Activated T-helper 17 cell treated with anti-CD3 and anti-CD28 coated beads, Interleukin-2, amount 50 U/mL, for 72 hours (primary cell): Measurements from ENCODE around the gene UAP1L1. TPM values are rescaled to one million over a fixed set of nuclear protein-coding genes. Genes with fewer than 3 reads are reported as not detected.
A peak's percentile ranks its signal among the peaks of the same experiment; 100 is the strongest.
"Not testable (repeated sequence)": the region's sequence is repeated elsewhere in the genome, so short reads cannot be mapped to it uniquely, and the experiment has no call there.

ENCODE experiments used
- ATAC-seq: fragments of 150-1000 bp; cut with Tn5 transposase; replicated peaks from 2 replicates; pipeline ENCODE4 v1.10.0; 2021; ENCODE audit warnings: mild to moderate bottlenecking, moderate library complexity
- H3K27ac Mint-ChIP-seq: one replicate; pipeline ENCODE4 v1.8.0; 2022; ENCODE audit warnings: mixed read lengths
- H3K27me3 Mint-ChIP-seq: one replicate; pipeline ENCODE4 v1.8.0; 2022; ENCODE audit warnings: mixed read lengths
- H3K36me3 Mint-ChIP-seq: one replicate; pipeline ENCODE4 v1.8.0; 2022; ENCODE audit warnings: low read depth, mild to moderate bottlenecking, mixed read lengths
- H3K4me1 Mint-ChIP-seq: one replicate; pipeline ENCODE4 v1.8.0; 2022; ENCODE audit warnings: mixed read lengths
- H3K4me3 Mint-ChIP-seq: one replicate; pipeline ENCODE4 v1.8.0; 2022; ENCODE audit warnings: mild to moderate bottlenecking, mixed read lengths
- H3K9me3 Mint-ChIP-seq: one replicate; pipeline ENCODE4 v1.8.0; 2022; ENCODE audit warnings: mixed read lengths
- total RNA-seq, 2 donors: library from RNA; stranded (reverse); gene quantifications; one replicate each; pipeline ENCODE4 v1.2.3, GENCODE V29; 2022

The UAP1L1 gene
- total RNA-seq, 2 donors from 2014 or later, result 27.9 to 33.0 TPM

DNA sequence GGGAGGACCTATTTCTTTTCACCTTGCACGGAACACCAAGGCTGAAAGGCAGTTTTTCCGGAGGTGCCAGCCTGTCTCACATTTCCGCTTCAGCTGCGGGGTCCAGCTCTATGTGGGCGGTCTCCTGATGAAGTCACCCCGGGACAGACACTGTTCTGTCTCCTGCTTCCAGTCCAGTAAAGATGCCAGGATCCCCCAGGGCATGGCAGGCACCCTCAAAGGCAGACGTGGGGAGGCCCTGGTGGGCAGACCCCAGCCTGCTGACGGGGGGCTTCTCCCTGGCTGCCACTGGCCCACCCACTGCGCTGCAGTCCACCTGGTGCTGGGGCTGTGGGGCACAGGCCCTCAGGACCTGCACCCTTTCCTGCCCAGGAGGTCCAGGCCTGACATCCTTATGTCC lies 14.5 kb upstream of the UAP1L1 start:
- not testable (repeated sequence) for ATAC-seq, H3K36me3 Mint-ChIP-seq, H3K27me3 Mint-ChIP-seq, H3K27ac Mint-ChIP-seq, H3K9me3 Mint-ChIP-seq, H3K4me3 Mint-ChIP-seq, H3K4me1 Mint-ChIP-seq

DNA sequence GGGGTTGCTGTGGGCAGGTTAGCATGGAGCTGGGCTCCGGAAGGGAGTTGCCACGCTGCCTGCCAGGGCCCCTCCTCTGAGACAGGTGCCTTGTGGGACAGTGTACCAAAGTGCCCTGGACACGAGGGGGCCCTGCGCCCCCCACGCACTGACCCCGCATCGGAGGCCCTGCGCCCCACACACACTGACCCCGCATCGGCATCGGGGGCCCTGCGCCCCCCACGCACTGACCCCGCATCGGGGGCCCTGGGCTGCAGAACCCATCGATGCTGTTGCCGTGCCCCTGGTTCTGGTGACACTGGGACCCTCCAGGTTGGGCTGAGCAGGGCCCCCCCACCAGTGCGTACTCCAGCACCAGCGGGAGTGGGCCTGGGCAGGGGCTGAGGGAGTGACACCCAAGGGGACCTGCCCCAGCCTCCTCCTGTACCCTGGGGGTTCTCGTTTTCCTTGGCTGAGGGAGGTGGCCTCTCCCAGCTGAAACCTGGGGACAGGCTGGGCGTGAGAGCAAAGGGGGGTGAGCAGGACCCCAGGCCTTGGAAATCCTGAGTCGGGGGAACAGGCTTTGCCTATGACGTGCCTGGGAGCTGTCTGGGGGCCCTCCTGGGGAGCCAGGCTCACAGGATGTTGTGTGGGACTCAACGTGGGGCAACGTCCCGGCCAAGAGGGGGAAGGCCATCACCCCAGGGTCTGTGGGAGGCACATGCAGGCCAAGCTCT lies 13.8 kb upstream of the UAP1L1 start:
- Mint-ChIP-seq H3K9me3 (no peaks in the 10 kb centered on the region), H3K27me3 (no peaks in the 10 kb centered on the region), H3K4me3 (no peak overlapping the region), H3K27ac (no peak overlapping the region), H3K4me1 (peaks cover 5% of the 10 kb centered on the region), H3K36me3 (peaks cover 5% of the 10 kb centered on the region)
- no peak for ATAC-seq

GRCh38 chr9:137064027-137064879 lies 13.1 kb upstream of the UAP1L1 start:
- no peaks in the 10 kb centered on the region for H3K27me3 Mint-ChIP-seq
- H3K4me1 Mint-ChIP-seq, result peaks cover 5% of the 10 kb centered on the region
- no peaks in the 10 kb centered on the region for H3K9me3 Mint-ChIP-seq
- peak; percentile 47 for ATAC-seq
- no peak overlapping the region for H3K27ac Mint-ChIP-seq
- peaks cover 5% of the 10 kb centered on the region for H3K36me3 Mint-ChIP-seq
- no peak overlapping the region for H3K4me3 Mint-ChIP-seq

- peaks cover 5% of the 10 kb centered on the region for H3K36me3 Mint-ChIP-seq
- H3K27me3 Mint-ChIP-seq, result no peaks in the 10 kb centered on the region
- no peak overlapping the region for H3K27ac Mint-ChIP-seq
- H3K4me3 Mint-ChIP-seq, result no peak overlapping the region
- no peak for ATAC-seq
- H3K9me3 Mint-ChIP-seq, result no peaks in the 10 kb centered on the region
- peaks cover 5% of the 10 kb centered on the region for H3K4me1 Mint-ChIP-seq
These were observed 12.5 kb upstream of the UAP1L1 start for GRCh38 chr9:137064880-137065164.

DNA sequence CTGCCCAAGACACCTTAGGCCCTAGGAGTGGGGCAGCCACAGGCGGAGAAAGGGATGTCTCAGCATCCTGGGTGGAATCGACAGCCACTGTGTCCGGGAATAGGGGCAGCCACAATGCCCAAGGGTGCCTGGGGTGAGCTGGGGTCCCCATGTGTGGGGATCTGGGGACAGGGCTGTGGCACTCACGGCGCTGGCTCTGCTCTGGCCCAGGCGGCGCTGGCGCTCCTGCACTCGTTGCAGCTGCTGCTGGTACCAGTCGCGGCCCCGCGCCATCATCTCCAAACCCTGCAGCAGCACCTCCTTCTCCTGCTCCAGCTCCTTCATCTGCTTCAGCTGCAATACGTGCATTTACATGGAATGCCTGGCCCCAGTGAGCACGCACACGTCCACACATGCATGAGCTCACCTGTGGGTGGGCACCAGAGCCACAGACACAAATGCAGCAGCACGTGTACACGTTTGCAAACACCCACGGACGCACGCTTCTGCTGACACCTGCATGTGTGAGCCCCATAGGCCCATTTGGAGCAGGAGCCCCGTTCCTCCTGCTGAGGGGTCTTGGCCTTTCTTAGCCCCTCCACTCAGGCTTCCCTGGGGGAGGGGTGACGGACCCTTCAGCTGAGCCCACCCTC lies 11.9 kb upstream of the UAP1L1 start:
- Mint-ChIP-seq H3K27me3 (no peaks in the 10 kb centered on the region), H3K36me3 (peaks cover 5% of the 10 kb centered on the region), H3K27ac (no peak overlapping the region), H3K4me3 (no peak overlapping the region), H3K4me1 (peaks cover 5% of the 10 kb centered on the region), H3K9me3 (no peaks in the 10 kb centered on the region)
- no peak for ATAC-seq

GRCh38 chr9:137066096-137066861 lies 11.0 kb upstream of the UAP1L1 start:
- Mint-ChIP-seq H3K27ac (no peak overlapping the region), H3K4me1 (peaks cover 9% of the 10 kb centered on the region), H3K9me3 (no peaks in the 10 kb centered on the region), H3K36me3 (peaks cover 5% of the 10 kb centered on the region), H3K27me3 (no peaks in the 10 kb centered on the region), H3K4me3 (no peak overlapping the region)
- no peak for ATAC-seq

DNA sequence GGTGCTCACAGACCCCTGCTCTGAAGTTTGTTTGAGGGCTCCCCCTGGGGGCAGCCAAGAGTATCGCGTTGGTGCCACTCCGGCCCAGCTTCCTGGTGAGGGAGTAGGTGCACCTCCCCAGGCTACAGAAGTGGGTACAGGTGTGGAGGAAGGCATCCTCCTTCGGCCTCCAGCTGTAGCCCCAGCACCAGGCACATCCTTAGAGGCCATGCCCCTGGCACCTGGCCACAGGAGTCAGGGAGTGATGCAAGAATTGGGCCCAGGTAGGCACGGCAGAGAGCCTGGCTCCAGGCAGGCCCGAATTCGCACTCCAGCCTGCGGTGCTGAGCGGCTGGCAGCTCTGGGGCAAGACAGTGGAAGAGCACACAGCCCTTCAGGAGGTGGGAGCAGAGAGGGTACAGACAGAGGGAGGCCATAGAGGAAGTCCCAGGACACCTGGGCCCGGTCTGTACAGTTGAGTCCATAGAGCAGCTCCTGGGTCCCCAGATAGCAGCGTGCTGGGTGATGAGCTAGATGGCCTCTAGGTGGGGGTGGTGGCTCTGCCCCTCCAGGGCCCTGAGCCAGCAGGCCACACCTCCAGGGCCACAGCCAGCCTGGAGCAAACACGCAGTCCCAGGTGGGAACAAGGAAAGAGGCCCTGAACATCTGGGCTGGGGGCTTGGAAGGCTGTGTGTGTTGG lies 9.3 kb upstream of the UAP1L1 start:
- H3K4me1 Mint-ChIP-seq, result peaks cover 12% of the 10 kb centered on the region
- H3K27ac Mint-ChIP-seq, result peak overlapping the region; percentile 81
- peak; percentile 52 for ATAC-seq
- no peaks in the 10 kb centered on the region for H3K9me3 Mint-ChIP-seq
- H3K27me3 Mint-ChIP-seq, result no peaks in the 10 kb centered on the region
- H3K4me3 Mint-ChIP-seq, result peak overlapping the region; percentile 65
- H3K36me3 Mint-ChIP-seq, result peaks cover 5% of the 10 kb centered on the region

- peaks cover 12% of the 10 kb centered on the region for H3K4me1 Mint-ChIP-seq
- peaks cover 5% of the 10 kb centered on the region for H3K36me3 Mint-ChIP-seq
- H3K27ac Mint-ChIP-seq, result no peak overlapping the region
- H3K27me3 Mint-ChIP-seq, result no peaks in the 10 kb centered on the region
- peak overlapping the region; percentile 65 for H3K4me3 Mint-ChIP-seq
- no peak for ATAC-seq
- no peaks in the 10 kb centered on the region for H3K9me3 Mint-ChIP-seq
These were observed 8.5 kb upstream of the UAP1L1 start for GRCh38 chr9:137068539-137069507.

DNA sequence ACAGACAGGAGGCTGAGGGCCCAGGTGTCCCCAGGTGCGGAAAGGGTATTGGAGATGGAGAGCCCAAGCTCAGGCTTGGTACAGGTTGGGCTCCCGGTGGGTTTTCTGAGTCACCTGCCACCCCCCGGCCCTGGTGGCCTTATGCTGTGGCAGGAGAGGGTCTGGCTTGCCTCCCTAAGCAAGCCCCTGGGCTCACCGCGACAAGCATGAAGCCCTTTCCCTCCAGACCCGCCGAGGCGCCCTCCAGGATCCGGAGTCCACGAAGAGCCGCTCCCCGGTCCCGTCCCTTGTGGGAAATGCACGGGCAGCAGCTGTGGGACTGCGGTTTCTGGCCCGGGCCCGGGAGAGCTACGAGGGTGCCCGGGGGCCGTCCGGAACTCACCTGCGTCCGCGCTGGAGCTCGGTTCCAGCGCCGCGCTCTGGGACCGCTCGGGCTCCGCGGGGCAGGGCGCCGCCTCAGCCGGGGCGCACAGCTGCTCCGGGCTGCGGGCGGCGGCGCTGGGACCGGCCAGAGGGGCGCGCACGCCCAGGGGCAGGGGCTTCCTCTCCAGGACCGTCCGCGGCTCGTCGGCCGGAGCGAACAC lies 7.7 kb upstream of the UAP1L1 start:
- Mint-ChIP-seq H3K36me3 (peaks cover 5% of the 10 kb centered on the region), H3K4me1 (peaks cover 12% of the 10 kb centered on the region), H3K27me3 (no peaks in the 10 kb centered on the region), H3K27ac (no peak overlapping the region), H3K9me3 (no peaks in the 10 kb centered on the region), H3K4me3 (peak overlapping the region; percentile 41)
- ATAC-seq, result no peak

DNA sequence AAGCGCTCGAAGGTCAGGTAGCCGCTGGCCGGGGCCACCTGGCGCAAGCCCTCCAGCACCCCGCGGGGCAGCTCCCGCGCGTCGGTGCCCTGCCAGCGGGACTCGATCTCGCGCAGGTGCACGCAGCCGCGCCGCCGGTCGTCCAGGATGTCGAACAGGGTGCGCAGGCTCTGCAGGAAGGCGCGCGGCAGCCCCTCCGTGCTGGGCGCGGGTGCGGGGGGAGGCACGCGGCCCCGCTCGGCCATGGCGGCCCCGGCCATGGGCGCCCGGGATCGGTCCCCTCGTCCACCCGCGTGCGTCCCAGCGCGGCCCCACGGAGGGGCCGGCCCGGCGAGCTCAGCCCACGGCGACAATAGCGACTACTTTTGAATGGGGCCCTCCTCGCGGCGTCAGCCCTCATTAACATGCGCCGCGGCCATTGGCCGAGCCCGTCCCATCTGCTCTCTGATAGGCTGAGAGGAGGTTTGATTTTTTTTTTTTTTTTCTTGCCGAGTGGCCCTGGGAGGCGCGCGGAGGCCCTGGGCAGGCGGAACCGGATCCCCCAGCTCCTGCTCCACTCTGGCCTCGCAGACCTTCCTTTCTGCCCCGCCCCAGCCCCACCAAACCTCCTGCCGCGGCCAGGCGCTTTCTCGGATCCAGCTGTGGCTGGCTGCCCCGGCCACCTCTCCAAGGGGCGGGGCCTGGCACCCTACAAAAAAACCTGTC lies 7.0 kb upstream of the UAP1L1 start, which contains the start of gene SAPCD2:
Gene SAPCD2 (minus strand): TSS at position 357 of the 705 bp plus-strand sequence. CDS start 97 bp downstream, at position 260.
- Mint-ChIP-seq H3K4me3 (peak within 1 kb of the TSS; percentile 87), H3K27ac (peak within 1 kb of the TSS; percentile 64), H3K36me3 (peaks cover 5% of the 10 kb centered on the region), H3K4me1 (peaks cover 12% of the 10 kb centered on the region), H3K27me3 (no peaks in the 10 kb centered on the region), H3K9me3 (no peaks in the 10 kb centered on the region)
- ATAC-seq, result peak; percentile 97

DNA sequence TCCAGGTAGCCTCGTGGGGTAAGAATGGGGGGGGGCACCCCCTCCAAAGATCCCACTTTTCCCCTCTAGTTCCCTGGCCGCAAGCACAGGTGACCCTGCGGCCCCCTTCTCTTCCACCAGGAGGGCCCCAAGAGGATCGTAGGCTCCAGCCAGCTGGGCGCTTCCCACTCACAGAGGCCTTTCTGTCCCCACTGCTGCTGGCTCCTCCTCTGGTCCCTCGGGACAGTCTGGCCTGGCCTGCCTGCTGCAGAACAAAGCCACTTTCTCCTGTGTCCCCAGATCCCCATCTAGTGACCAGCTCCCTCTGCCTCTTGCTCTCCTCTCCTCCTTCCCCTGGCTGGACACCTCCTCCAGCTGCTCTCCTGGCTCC lies 6.4 kb upstream of the UAP1L1 start:
- peak overlapping the region; percentile 64 for H3K27ac Mint-ChIP-seq
- H3K9me3 Mint-ChIP-seq, result no peaks in the 10 kb centered on the region
- H3K4me3 Mint-ChIP-seq, result peak overlapping the region; percentile 87
- H3K36me3 Mint-ChIP-seq, result peaks cover 5% of the 10 kb centered on the region
- H3K4me1 Mint-ChIP-seq, result peaks cover 12% of the 10 kb centered on the region
- no peaks in the 10 kb centered on the region for H3K27me3 Mint-ChIP-seq
- no peak for ATAC-seq

DNA sequence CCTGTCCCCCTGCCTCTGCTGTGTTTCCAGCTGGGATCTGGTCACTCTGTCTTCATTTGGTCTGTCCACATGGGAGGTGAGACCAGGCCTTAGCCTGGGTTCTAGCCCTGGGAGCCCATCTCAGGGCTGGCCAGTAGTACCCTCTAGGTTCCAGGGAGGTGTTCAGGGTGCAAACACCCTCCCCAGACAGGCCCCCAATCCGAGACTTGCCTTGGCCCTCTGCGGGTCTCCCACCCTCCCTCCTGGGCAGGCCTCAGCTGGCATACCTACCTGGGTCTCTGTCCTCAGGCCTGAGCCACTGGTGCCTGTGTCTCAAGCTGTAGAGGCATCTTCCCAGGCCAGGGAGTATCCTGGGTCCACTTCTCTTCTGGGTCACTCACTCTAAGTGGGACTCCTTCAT lies 6.0 kb upstream of the UAP1L1 start:
- Mint-ChIP-seq H3K36me3 (peaks cover 5% of the 10 kb centered on the region), H3K27ac (peak overlapping the region; percentile 64), H3K9me3 (no peaks in the 10 kb centered on the region), H3K4me1 (peaks cover 12% of the 10 kb centered on the region), H3K4me3 (peak overlapping the region; percentile 87), H3K27me3 (no peaks in the 10 kb centered on the region)
- ATAC-seq, result no peak
